Endothelial cell of umbilical vein (primary cell): ENCODE measurements around the gene LRRD1. TPM values are rescaled to one million over a fixed set of nuclear protein-coding genes. Genes with fewer than 3 reads are reported as not detected.

ENCODE experiments used
- BruUV-seq: library from RNA; stranded (reverse); fragments of 400-500 nt; replicated peaks from 2 replicates; lab custom pipeline; 2021; lab: Mats Ljungman, UMichigan
- CTCF ChIA-PET: fragments of 300-600, 350-600 bp; sonication (Branson Sonifier 250); formaldehyde crosslinking; loops from one replicate; lab custom pipeline; 2021; ENCODE audit warnings: antibody characterized with exemption, inconsistent platforms; lab: Charles Lee
- POLR2A ChIA-PET: fragments of 300-600, 350-600 bp; sonication (Branson Sonifier 250); formaldehyde crosslinking; loops from one replicate; lab custom pipeline; 2021; ENCODE audit warnings: antibody characterized with exemption, inconsistent platforms; lab: Charles Lee
- DNase-seq: peaks from one replicate; pipeline ENCODE4 v3.0.0-alpha.2; 2011; ENCODE audit warnings: low read depth, low spot score
- FAIRE-seq: peaks from 2 replicates; lab custom pipeline; 2011; peaks lifted over from hg19 to GRCh38; lab: Jason Lieb, UNC
- H2AFZ ChIP-seq: 2 replicates; pipeline ENCODE4 v1.6.0; 2012; ENCODE audit warnings: low read depth, low read length, control low read depth, inconsistent platforms
- H3K27ac ChIP-seq: 2 replicates; pipeline ENCODE4 v1.5.1; 2011; ENCODE audit warnings: low read depth, mild to moderate bottlenecking, control low read depth, low read length, moderate library complexity; ENCODE audit not compliant: insufficient read depth
- H3K27me3 ChIP-seq, 2 experiments: 2 replicates each; pipeline versions ENCODE4 v1.6.0 to v1.6.1; 2011; ENCODE audit warnings: low read length in 2 of 2, mixed read lengths in 1 of 2; ENCODE audit not compliant: control insufficient read depth in 2 of 2, insufficient read depth in 2 of 2
- H3K36me3 ChIP-seq, 2 experiments: 2 replicates in 1 of 2; 3 replicates in 1 of 2; pipeline ENCODE4 v1.5.1; 2011; ENCODE audit warnings: low read length in 2 of 2, mild to moderate bottlenecking in 1 of 2, moderate library complexity in 1 of 2; ENCODE audit not compliant: control insufficient read depth in 2 of 2, insufficient read depth in 2 of 2; ENCODE audit errors: extremely low read depth in 1 of 2
- H3K4me1 ChIP-seq: 3 replicates; pipeline ENCODE4 v1.5.1; 2011; ENCODE audit warnings: mild to moderate bottlenecking, low read length; ENCODE audit not compliant: control insufficient read depth, insufficient read depth; ENCODE audit errors: extremely low read depth
- H3K4me2 ChIP-seq: 2 replicates; pipeline ENCODE4 v1.6.1; 2011; ENCODE audit warnings: low read length, control low read depth, mixed read lengths; ENCODE audit not compliant: insufficient read depth
- H3K4me3 ChIP-seq, 3 experiments: fragments of 200-600 bp in 1 of 3; sonication (generic), shearing (Covaris generic) in 1 of 3; replicated peaks in 1 of 3; 2 replicates each; pipeline ENCODE4 v1.5.1; 2011 to 2016; ENCODE audit warnings: control low read depth in 3 of 3, low read length in 3 of 3, mild to moderate bottlenecking in 2 of 3, inconsistent platforms in 1 of 3, low read depth in 1 of 3, moderate library complexity in 1 of 3; ENCODE audit not compliant: insufficient read depth in 1 of 3
- H3K79me2 ChIP-seq: 2 replicates; pipeline ENCODE4 v1.6.0; 2012; ENCODE audit warnings: low read length, inconsistent platforms; ENCODE audit not compliant: control insufficient read depth, insufficient read depth
- H3K9ac ChIP-seq: replicated peaks from 2 replicates; pipeline ENCODE3; 2011; ENCODE audit warnings: low read length, control low read depth; ENCODE audit not compliant: insufficient read depth; ENCODE audit errors: extremely low read depth
- H3K9me1 ChIP-seq: replicated peaks from 3 replicates; pipeline ENCODE4 v1.6.0; 2011; ENCODE audit warnings: mild to moderate bottlenecking, low read length; ENCODE audit not compliant: control insufficient read depth, insufficient read depth; ENCODE audit errors: extremely low read depth
- H3K9me3 ChIP-seq: replicated peaks from 2 replicates; pipeline ENCODE4 v1.5.1; 2012; ENCODE audit warnings: low read length, inconsistent platforms; ENCODE audit not compliant: control insufficient read depth, insufficient read depth
- H4K20me1 ChIP-seq: replicated peaks from 2 replicates; pipeline ENCODE3; 2011; ENCODE audit warnings: mild to moderate bottlenecking, low read length; ENCODE audit not compliant: control insufficient read depth, insufficient read depth; ENCODE audit errors: extremely low read depth
- EZH2 ChIP-seq: IDR thresholded peaks from 2 replicates; pipeline ENCODE4 v1.6.1; 2012; ENCODE audit warnings: borderline replicate concordance, low read depth, mild to moderate bottlenecking, moderate library complexity, low read length, inconsistent platforms; ENCODE audit not compliant: severe bottlenecking
- FOS ChIP-seq: IDR thresholded peaks from 2 replicates; pipeline ENCODE4 v1.6.1; 2011; ENCODE audit warnings: mild to moderate bottlenecking, low read length, moderate library complexity, borderline replicate concordance; ENCODE audit not compliant: insufficient read depth
- GATA2 ChIP-seq: IDR thresholded peaks from 2 replicates; pipeline ENCODE4 v1.7.0; 2011; ENCODE audit warnings: low read depth, mild to moderate bottlenecking, moderate library complexity, mixed read lengths, low read length; ENCODE audit not compliant: insufficient read length, insufficient read depth
- JUN ChIP-seq: IDR thresholded peaks from 2 replicates; pipeline ENCODE4 v1.6.1; 2011; ENCODE audit warnings: borderline replicate concordance, low read depth; ENCODE audit not compliant: insufficient read length, insufficient read depth
- MYC ChIP-seq: IDR thresholded peaks from one replicate; pipeline ENCODE4 v1.6.1; 2011; ENCODE audit warnings: mild to moderate bottlenecking, low read depth, low read length
- POLR2A ChIP-seq: IDR thresholded peaks from 2 replicates; pipeline ENCODE4 v1.6.1; 2012; ENCODE audit warnings: low read depth, mild to moderate bottlenecking, control low read depth, low read length
- POLR2AphosphoS5 ChIP-seq: IDR thresholded peaks from 2 replicates; pipeline ENCODE4 v1.6.1; 2012; ENCODE audit warnings: low read depth, mild to moderate bottlenecking, control low read depth, low read length, moderate library complexity; ENCODE audit not compliant: insufficient read depth
- dilution Hi-C: fragments of 300-500 bp; cut with MboI; formaldehyde crosslinking; loops from one replicate; pipeline ENCODE4 v1.15.0; 2019; ENCODE audit warnings: low sequenced_read_pairs; ENCODE audit not compliant: extremely low pct_ligation_motif_present
- intact Hi-C: fragments of 100-400 bp; cut with micrococcal nuclease; formaldehyde crosslinking; loops from one replicate; pipeline ENCODE4 v1.10.0; 2022
- polyA plus RNA-seq, 4 experiments: library from polyadenylated mRNA; depleted of rRNA in 3 of 4; stranded (reverse) in 3 of 4; unstranded in 1 of 4; fragments of >200 nt; gene quantifications; 2 replicates each; pipeline versions ENCODE4 v1.2.1 to v1.2.3, GENCODE V29; 2011 to 2012; ENCODE audit warnings: missing spikeins in 1 of 4
- total RNA-seq: library from RNA; stranded (reverse); gene quantifications from 2 replicates; pipeline ENCODE4 v1.2.3, GENCODE V29; 2021
- TF ChIP-seq, protein P1 (sequence below): IDR thresholded peaks from 2 replicates; pipeline ENCODE4 v1.6.1; 2011; ENCODE audit not compliant: insufficient read depth, insufficient read length
- TF ChIP-seq, protein P2 (sequence below), 2 donors: IDR thresholded peaks; 1 replicate in 1 of 2; 2 replicates in 1 of 2; pipeline ENCODE4 v1.5.1; 2011; ENCODE audit warnings: low read length in 2 of 2, mild to moderate bottlenecking in 2 of 2, moderate library complexity in 2 of 2, control low read depth in 1 of 2, inconsistent platforms in 1 of 2, low read depth in 1 of 2; ENCODE audit not compliant: insufficient read depth in 1 of 2; ENCODE audit errors: extremely low read depth in 1 of 2

LRRD1 gene
- total and polyA plus RNA-seq, 2 donors (not counting 3 experiments of a cell fraction or from before 2014, with no cell fraction given): 0.03 to 0.46 TPM

DNA sequence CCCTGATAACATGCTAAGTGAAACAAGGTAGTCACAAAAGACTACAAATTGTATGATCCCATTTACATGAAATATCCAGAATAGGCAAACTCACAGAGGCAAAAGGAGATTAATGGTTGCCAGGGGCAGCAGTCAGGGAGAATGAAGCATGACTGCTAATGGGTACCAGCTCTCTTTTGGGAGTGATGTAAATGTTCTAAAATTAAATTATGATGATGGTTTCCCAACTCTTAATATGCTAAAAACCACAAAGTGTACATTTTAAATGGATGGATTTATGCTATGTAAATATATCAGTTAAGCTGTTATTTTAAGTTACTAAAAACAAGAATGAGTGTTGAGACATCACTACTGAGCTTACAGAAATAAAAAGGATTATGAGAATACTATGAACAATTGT lies 57.3 kb downstream of the LRRD1 start:
- Histone ChIP-seq H3K79me2 (peaks cover 69% of the 10 kb centered on the region), H3K4me3 (no peak overlapping the region), H3K4me2 (no peak overlapping the region), H3K9ac (no peak overlapping the region), H4K20me1 (peaks cover 6% of the 10 kb centered on the region), H3K27ac (no peak overlapping the region), H3K9me3 (no peaks in the 10 kb centered on the region), H3K27me3 (no peaks in the 10 kb centered on the region), H3K36me3 (peaks cover 6 to 26% of the 10 kb centered on the region in 2 experiments), H2AFZ (no peak overlapping the region), H3K4me1 (no peaks in the 10 kb centered on the region), H3K9me1 (no peaks in the 10 kb centered on the region)
- FAIRE-seq: no peak
- no peak for DNase-seq
- ChIA-PET POLR2A (no interaction called here), CTCF (interaction anchor here (1.6 kb wide), 1 partner anchor 13 kb away, joined by 3 read pairs; no protein-coding TSS in a partner anchor)
- no peak for TF ChIP-seq GATA2
- TF ChIP-seq JUN: no peak
- TF ChIP-seq EZH2: no peak
- TF ChIP-seq POLR2AphosphoS5: no peak
- TF ChIP-seq, protein P1, sequence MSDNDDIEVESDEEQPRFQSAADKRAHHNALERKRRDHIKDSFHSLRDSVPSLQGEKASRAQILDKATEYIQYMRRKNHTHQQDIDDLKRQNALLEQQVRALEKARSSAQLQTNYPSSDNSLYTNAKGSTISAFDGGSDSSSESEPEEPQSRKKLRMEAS: no peak
- no peak for TF ChIP-seq POLR2A
- TF ChIP-seq FOS: no peak
- TF ChIP-seq, protein P2, sequence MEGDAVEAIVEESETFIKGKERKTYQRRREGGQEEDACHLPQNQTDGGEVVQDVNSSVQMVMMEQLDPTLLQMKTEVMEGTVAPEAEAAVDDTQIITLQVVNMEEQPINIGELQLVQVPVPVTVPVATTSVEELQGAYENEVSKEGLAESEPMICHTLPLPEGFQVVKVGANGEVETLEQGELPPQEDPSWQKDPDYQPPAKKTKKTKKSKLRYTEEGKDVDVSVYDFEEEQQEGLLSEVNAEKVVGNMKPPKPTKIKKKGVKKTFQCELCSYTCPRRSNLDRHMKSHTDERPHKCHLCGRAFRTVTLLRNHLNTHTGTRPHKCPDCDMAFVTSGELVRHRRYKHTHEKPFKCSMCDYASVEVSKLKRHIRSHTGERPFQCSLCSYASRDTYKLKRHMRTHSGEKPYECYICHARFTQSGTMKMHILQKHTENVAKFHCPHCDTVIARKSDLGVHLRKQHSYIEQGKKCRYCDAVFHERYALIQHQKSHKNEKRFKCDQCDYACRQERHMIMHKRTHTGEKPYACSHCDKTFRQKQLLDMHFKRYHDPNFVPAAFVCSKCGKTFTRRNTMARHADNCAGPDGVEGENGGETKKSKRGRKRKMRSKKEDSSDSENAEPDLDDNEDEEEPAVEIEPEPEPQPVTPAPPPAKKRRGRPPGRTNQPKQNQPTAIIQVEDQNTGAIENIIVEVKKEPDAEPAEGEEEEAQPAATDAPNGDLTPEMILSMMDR (IDR thresholded peaks at IDR 0.05; ENCODE audit: extremely low read depth in 1 of 2, insufficient read depth in 1 of 2, low read depth in 1 of 2, low read length in 2 of 2): no peak
- no peak for TF ChIP-seq MYC
- intact Hi-C loops (no loop called here), dilution Hi-C loops (no loop called here)
- BruUV-seq: no TSS peak
